Fibroblast of mammary gland (primary cell): ENCODE results near the gene CYB5R4.
"Not testable (repeated sequence)": the region's sequence is repeated elsewhere in the genome, so short reads cannot be mapped to it uniquely, and the experiment has no call there.

ENCODE experiments used
- DNase-seq: peaks from one replicate; pipeline ENCODE4 v3.0.0-alpha.2; 2010; ENCODE audit warnings: low read depth
- H3K4me3 ChIP-seq: 2 replicates; pipeline ENCODE4 v1.5.1; 2011; ENCODE audit warnings: low read depth, mild to moderate bottlenecking, low read length, moderate library complexity; ENCODE audit not compliant: control insufficient read depth
- TF ChIP-seq, protein P1 (sequence below): conservative IDR thresholded peaks from 2 replicates; pipeline ENCODE4 v1.5.1; 2011; ENCODE audit warnings: low read depth, low read length, inconsistent platforms; ENCODE audit not compliant: control insufficient read depth, insufficient read depth

Gene CYB5R4

DNA sequence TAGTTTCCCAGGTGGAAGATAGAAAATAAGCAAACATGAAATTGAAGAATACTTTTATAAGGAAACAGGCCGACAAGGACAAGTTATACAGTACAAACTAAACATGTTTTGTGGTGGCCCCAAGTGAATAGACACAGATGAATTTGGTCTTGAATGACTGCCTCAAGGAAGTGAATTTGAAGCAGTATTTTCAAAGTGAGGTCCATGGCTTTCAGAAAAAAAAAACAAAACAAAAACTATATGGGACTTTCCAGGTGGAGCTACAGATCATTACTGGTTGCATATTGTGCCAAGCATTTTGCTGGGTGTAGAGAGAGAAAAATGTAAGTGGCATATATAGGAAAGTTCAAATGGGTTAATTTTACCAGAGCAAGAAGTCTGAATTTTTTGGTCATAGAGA lies 68.8 kb downstream of the CYB5R4 start:
- TF ChIP-seq, protein P1, sequence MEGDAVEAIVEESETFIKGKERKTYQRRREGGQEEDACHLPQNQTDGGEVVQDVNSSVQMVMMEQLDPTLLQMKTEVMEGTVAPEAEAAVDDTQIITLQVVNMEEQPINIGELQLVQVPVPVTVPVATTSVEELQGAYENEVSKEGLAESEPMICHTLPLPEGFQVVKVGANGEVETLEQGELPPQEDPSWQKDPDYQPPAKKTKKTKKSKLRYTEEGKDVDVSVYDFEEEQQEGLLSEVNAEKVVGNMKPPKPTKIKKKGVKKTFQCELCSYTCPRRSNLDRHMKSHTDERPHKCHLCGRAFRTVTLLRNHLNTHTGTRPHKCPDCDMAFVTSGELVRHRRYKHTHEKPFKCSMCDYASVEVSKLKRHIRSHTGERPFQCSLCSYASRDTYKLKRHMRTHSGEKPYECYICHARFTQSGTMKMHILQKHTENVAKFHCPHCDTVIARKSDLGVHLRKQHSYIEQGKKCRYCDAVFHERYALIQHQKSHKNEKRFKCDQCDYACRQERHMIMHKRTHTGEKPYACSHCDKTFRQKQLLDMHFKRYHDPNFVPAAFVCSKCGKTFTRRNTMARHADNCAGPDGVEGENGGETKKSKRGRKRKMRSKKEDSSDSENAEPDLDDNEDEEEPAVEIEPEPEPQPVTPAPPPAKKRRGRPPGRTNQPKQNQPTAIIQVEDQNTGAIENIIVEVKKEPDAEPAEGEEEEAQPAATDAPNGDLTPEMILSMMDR, result no peak
- DNase-seq, result no peak
- no peak overlapping the region for H3K4me3 ChIP-seq

DNA sequence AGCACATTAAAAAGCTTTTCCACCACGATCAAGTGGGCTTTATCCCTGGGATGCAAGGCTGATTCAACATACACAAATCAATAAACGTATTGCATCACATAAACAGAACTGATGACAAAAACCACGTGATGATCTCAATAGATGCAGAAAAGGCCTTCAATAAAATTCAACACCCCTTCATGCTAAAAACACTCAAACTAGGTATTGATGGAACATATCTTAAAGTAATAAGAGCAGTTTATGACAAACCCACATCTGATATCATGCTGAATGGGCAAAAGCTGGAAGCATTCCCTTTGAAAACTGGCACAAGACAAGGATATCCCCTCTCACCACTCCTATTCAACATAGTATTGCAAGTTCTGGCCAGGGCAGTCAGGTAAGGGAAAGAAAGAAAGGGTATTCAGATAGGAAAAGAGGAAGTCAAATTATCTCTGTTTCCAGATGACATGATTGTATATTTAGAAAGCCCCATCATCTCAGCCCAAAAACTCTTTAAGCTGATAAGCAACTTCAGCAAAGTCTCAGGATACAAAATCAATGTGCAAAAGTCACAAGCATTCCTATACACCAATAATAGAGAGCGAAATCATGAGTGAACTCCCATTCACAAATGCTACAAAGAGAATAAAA lies 86.8 kb downstream of the CYB5R4 start:
- not testable (repeated sequence) for DNase-seq, H3K4me3 ChIP-seq

DNA sequence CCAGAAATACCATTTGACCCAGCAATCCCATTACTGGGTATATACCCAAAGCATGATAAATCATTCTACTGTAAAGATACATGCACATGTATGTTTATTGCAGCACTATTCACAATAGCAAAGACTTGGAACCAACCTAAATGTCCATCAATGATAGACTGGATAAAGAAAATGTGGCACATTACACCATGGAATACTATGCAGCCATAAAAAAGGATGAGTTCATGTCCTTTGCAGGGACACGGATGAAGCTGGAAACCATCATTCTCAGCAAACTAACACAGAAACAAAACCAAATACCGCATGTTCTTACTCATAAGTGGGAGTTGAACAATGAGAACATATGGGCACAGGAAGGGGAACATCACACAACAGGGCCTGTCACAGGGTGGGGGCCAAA lies 88.5 kb downstream of the CYB5R4 start:
- not testable (repeated sequence) for DNase-seq, H3K4me3 ChIP-seq

DNA sequence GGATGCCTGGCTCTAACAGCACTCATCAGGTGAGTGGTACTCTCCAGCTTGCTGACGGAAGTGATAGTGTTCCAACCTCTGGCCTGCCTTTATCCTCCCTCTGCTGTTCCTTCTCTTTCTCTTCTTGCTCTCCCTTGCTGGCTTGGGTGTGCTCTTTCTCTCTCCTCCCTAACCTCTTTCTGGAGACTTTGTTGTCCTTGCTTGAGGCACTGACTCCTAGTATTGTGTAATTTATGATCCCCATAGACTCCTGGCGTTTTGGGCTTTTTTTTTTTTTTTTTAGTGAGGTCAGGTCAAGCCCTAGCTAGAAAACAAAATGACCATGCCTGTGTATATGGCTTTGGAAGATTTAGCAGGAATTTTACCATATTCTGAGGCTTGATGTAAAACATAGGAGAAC lies 89.4 kb downstream of the CYB5R4 start:
- no peak overlapping the region for H3K4me3 ChIP-seq
- TF ChIP-seq, protein P1, result no peak
- no peak for DNase-seq

DNA sequence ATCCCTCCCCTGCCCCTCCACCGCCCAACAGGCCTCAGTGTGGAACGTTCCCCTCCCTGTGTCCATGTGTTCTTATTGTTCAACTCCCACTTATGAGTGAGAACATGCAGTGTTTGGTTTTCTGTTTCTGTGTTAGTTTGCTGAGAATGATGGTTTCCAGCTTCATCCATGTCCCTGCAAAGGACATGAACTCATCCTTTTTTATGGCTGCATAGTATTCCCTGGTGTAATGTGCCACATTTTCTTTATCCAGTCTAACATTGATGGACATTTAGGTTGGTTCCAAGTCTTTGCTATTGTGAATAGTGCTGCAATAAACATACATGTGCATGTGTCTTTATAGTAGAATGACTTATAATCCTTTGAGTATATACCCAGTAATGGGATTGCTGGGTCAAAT lies 91.9 kb downstream of the CYB5R4 start:
- not testable (repeated sequence) for DNase-seq, H3K4me3 ChIP-seq

DNA sequence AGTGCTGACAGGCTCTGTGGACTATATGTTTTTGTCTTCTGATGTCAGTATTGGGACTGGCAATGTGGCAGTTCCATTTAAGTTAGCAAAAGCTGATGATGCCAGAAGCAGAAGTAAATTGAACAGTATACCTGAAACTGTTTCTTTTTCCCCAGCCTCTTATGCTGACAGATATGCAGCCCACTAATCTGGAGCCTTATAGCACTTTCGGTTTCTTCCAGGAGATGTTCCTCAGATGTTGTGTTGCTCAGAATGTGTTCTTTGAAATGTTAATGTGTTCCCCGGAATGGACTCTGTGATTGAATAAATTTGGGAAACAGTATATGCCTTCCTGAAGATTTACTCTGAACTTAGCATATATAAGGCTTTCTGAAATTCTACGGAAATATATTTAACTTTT lies 93.3 kb downstream of the CYB5R4 start:
- TF ChIP-seq, protein P1, result no peak
- no peak overlapping the region for H3K4me3 ChIP-seq
- DNase-seq, result peak; percentile 8

DNA sequence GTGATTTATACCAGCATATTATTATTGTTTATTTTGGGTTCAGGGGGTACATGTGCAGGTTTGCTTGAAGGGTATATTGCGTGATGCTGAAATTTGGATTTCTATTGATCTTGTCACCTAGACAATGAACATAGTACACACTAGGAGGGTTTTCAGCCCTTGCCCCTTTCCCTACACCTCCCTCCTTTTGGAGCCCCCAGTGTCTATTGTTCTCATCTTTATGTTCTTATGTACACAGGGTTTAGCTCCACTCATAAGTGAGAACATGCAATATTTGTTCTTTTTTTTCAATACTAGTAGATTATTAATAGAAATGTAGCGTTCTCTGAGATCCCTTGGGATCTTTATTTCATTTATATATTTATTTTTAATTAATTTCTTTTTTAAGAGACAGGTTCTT lies 94.9 kb downstream of the CYB5R4 start:
- no peak overlapping the region for H3K4me3 ChIP-seq
- TF ChIP-seq, protein P1, result no peak
- DNase-seq, result no peak

DNA sequence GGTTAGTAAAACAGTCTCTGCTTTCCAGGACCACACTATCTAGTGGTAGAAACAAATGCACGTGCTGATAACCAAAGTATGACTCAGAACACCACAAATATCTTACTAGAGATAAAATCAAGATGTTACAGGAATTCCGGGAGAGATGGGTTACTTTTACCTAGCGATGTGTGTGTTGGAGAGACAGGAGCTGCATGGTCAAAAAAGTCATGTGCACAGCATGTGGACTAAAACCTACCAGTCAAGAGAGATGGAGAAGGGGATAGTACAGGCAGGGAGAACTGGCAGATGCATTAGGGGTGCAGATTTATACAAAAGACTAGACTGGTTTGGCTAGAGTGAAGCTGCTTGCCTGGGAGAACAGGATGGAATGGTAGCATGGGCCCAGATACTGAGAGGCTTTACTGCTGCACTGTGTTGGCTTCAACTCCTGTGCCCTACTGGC lies 98.8 kb downstream of the CYB5R4 start:
- TF ChIP-seq, protein P1, result no peak
- H3K4me3 ChIP-seq, result no peak overlapping the region
- peak; percentile 6 for DNase-seq
